HG03196 (cell line): ENCODE data around the gene SLC25A38.
A peak's percentile ranks its signal among the peaks of the same experiment; 100 is the strongest.

Experiments
- ATAC-seq: cut with Tn5 transposase; IDR thresholded peaks from one replicate; pipeline ENCODE4 v1.9.1; 2021; ENCODE audit not compliant: unreplicated experiment

SLC25A38 gene

GRCh38 chr3:39432342-39432741 lies 49.2 kb downstream of the SLC25A38 start:
- ATAC-seq, result no peak

- no peak for ATAC-seq
Measured at GRCh38 chr3:39433642-39434041, 50.5 kb downstream of the SLC25A38 start.

GRCh38 chr3:39434574-39434973 lies 51.4 kb downstream of the SLC25A38 start:
- ATAC-seq, result peak; percentile 82

DNA sequence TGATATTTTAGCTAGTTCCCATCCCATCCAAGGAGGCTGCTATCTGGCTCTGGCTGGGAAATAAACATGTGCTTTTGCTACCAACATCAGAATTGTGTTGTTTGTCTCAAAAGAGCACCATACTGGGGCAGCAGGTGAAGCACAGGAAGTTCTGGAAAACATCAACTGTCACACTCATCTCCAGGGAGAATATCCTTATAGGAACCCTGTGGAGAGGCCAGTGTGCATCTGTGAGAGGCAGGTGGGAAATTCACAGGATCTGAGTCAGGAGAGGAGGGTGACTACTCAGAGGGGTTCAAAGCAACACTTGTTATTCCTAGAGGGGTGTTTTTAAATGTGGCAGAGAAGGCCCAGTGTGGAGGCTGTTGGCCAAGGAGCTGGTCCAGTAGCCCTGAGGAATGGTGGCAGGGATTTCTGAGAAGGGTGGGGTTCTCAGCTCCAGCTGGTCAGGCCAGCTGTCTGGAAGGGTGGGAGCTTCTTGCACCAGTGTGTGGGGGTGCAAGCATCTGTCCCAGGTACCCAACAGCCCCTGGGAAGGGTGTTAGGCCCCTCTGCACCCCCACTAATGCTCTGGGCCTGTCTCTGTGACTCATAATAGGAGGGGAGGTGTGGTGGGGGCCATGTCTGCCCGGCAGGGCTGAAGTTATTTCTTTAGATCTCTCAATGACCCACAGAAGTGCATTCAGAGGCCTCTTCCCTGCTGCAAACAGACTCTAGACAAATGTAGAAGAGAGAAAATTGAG lies 52.0 kb downstream of the SLC25A38 start:
- ATAC-seq, result no peak

GRCh38 chr3:39438880-39439279 lies 55.7 kb downstream of the SLC25A38 start:
- no peak for ATAC-seq

DNA sequence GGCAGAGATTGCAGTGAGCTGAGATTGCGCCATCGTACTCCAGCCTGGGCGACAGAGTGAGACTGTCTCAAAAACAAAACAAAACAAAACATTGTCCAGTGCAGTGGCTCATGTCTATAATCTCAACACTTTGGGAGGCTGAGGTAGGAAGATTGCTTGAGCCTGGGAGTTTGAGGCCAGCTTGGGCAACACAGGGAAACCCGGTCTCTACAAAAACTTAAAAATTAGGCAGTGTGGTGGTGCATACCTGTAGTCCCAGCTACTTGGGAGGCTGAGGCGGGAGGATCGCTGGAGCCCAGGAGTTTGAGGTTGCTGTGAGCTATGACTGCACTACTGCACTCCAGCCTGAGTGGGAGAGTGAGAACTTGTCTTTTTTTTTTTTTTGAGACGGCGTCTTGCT lies 57.1 kb downstream of the SLC25A38 start:
- ATAC-seq, result no peak

DNA sequence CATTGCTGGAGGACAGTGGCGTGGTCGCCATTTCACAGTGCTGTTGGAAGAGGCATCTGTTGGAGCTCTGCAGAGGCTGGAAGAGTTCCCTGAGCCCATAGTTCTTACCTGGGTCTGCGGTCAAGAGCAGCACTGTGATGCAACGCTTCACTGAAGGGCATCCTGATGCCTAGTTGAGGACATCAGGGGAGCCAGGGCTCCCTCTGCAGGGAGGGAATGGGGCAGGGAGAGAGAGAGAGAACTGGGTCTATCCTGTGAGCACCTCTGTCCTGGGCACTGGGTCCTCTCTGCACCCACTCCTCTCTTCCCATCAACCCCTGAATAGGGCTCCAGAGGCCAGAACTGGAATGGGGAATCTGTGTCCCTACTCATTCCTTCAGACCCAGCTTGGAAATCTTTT lies 60.4 kb downstream of the SLC25A38 start:
- no peak for ATAC-seq

- no peak for ATAC-seq
Measured at GRCh38 chr3:39445927-39446326, 62.8 kb downstream of the SLC25A38 start.

GRCh38 chr3:39446444-39446843 lies 63.3 kb downstream of the SLC25A38 start:
- no peak for ATAC-seq
